GM20000 (cell line): ENCODE data around the gene SHISAL1.

Source experiments
- DNase-seq: peaks from one replicate; pipeline ENCODE4 v3.0.0; 2012; ENCODE audit warnings: low spot score
- CTCF ChIP-seq: IDR thresholded peaks from 2 replicates; pipeline ENCODE4 v1.5.1; 2012; ENCODE audit warnings: mild to moderate bottlenecking, control low read depth; ENCODE audit errors: extremely low read depth, missing control alignments

The SHISAL1 gene

DNA sequence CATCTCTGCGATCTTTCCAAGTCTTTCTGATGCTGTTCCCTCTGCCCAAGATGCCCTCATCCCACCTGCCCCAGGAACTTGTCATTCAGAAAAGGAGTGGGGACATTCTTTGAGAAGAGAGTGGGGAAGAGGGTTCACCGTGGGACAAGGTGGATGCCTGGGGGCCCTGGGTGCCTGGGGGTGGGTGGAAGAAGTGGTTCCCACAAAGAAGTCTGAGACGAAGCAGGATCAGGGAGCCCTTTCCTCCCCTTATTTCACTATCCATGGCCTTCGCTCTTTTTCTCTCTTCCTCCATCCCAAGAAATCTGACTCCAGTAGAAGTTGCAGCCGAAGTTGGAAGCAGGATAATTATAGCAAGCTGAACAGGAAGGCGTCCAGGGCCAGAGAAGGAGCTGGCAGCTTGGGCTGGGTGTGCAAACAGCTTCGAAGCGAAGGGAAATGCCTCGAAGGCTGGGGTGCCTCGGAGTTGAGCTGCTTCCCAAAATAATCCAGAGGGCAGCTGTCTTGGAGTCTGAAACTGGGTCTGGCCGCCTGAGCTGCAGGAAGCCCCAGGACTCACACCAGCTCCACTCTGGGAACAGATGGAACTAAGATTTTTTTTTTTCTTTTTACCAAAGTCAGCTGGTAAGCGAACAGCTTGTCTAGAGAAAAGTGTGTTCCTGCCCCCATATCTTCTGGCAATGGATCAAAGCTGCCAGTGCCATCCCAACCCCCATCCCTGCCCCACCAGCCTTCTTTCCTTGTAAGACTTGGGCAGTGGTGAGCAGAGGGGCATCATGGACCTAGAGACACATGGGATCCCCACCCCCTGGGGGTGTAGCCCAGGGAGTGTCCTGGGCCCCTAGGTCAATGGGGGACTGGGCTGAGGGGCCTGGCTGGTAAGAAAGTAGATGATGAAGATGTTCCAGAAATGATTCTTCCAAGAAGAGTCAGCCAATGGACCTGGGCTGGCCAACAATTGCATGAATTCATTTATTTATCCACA lies 100.5 kb downstream of the SHISAL1 start:
- DNase-seq, result no peak
- no peak for TF ChIP-seq CTCF

DNA sequence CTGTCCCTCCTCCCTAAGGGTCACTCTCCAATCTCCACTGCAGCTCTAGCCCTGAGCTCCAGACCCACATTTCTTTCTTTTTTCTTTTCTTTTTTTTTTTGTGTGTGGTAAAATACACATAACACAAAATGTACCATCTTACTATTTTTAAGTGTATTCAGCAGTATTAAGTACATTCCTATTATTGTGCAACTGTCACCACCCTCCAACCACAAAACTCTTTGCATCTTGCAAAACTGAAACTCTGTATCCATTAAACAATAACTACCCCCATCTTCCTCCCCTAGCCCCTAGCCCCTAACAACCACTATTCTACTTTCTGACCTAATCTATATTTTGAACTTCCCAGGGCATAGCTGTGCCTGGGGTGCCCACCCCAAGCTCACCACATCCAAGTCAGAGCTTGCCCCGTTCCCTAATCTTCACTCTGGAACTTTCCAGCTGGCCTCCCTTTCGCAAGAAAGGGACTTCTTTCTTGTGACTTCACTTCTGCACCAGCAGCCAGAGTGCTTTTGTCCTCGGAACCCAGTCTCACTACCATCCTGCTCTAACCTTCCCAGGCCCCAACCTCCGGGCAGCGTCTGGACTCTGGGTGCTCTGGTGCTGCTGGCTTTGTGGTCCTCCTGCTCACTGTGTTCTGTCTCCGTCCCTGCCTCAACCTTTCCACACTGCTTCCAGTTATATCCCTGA lies 101.3 kb downstream of the SHISAL1 start:
- DNase-seq, result no peak
- TF ChIP-seq CTCF, result no peak

GRCh38 chr22:44210722-44211121 lies 102.0 kb downstream of the SHISAL1 start:
- TF ChIP-seq CTCF, result no peak
- DNase-seq, result no peak

DNA sequence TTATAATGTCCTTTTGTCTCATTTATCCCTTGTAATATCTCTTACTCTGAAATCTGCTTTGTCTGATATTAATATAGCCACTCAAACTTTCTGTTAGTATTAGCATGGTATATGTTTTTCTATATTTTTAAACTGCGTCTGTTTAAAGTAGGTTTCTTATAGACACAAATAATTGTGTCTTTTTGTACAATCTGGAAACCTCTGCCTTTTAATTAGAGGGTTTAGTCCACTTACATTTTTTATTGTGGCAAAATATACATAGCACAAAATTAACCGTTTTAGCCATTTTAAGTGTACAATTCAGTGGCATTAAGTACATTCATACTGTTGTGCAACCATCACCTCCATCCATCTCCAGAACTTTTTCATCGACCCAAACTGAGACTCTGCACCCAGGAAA lies 103.4 kb downstream of the SHISAL1 start:
- no peak for TF ChIP-seq CTCF
- DNase-seq, result no peak

- TF ChIP-seq CTCF, result no peak
- DNase-seq, result no peak
These were observed 104.8 kb downstream of the SHISAL1 start for GRCh38 chr22:44207981-44208317.

- DNase-seq, result no peak
- TF ChIP-seq CTCF, result no peak
These were observed 105.4 kb downstream of the SHISAL1 start for GRCh38 chr22:44207173-44207980.
